DOHH2 (cell line): Measurements from ENCODE around the gene HTR4.

Experiments used
- EZH2phosphoT487 ChIP-seq: fragments of 200-600 bp; sonication (generic); IDR thresholded peaks from 2 replicates; pipeline ENCODE4 v1.6.1; 2017; ENCODE audit warnings: borderline replicate concordance, mild to moderate bottlenecking, antibody characterized with exemption, low read length, moderate library complexity, mixed read lengths
- TF ChIP-seq, protein P1 (sequence below): fragments of 200-600 bp; sonication (generic); IDR thresholded peaks from one replicate; pipeline ENCODE4 v1.5.1; 2014; ENCODE audit warnings: antibody characterized with exemption, mild to moderate bottlenecking, low read depth, low read length; ENCODE audit not compliant: poor library complexity, severe bottlenecking

DNA sequence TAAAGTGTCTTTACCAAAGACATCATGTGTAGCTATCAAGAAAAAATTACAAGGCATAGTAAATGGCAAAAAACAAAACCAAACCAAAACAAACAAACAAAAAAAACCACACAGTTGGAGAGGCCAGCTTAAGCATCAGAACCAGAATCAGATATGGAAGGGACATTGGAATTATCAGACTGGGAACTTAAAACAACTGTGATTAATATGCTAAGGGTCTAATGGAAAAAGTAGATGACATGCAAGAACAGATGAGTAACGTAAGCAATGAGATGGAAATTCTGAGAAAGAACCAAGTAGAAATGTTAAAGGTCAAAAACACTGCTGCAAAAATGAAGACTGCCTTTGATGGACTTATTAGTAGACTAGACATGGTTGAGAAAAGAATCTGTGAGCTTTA, 194.7 kb downstream of the HTR4 start:
- TF ChIP-seq, protein P1, sequence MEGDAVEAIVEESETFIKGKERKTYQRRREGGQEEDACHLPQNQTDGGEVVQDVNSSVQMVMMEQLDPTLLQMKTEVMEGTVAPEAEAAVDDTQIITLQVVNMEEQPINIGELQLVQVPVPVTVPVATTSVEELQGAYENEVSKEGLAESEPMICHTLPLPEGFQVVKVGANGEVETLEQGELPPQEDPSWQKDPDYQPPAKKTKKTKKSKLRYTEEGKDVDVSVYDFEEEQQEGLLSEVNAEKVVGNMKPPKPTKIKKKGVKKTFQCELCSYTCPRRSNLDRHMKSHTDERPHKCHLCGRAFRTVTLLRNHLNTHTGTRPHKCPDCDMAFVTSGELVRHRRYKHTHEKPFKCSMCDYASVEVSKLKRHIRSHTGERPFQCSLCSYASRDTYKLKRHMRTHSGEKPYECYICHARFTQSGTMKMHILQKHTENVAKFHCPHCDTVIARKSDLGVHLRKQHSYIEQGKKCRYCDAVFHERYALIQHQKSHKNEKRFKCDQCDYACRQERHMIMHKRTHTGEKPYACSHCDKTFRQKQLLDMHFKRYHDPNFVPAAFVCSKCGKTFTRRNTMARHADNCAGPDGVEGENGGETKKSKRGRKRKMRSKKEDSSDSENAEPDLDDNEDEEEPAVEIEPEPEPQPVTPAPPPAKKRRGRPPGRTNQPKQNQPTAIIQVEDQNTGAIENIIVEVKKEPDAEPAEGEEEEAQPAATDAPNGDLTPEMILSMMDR: no peak
- TF ChIP-seq EZH2phosphoT487: no peak
